ENCODE results near the gene UQCRC1. TPM values are rescaled to one million over a fixed set of nuclear protein-coding genes. Genes with fewer than 3 reads are reported as not detected.
A peak's percentile ranks its signal among the peaks of the same experiment; 100 is the strongest.

UQCRC1 gene
- total and polyA plus RNA-seq, 3 experiments from 2014 or later: 172 to 245 (median 244) TPM

- H3K4me1 ChIP-seq (ENCODE audit: insufficient read depth, low read length): no peaks in the 10 kb centered on the region
- CTCF ChIA-PET: interaction anchor here (0.7 to 1.2 kb wide), 2 partner anchors 38 to 43 kb away, joined by 3 read pairs; no protein-coding TSS in a partner anchor
- no peaks in the 10 kb centered on the region for H3K9me3 Mint-ChIP-seq
These were observed 7.8 kb downstream of the UQCRC1 start for GRCh38 chr3:48601622-48601994.

GRCh38 chr3:48600711-48601621, 8.5 kb downstream of the UQCRC1 start:
- ChIA-PET POLR2A (no interaction called here), CTCF (interaction anchor here (1.2 kb wide), 1 partner anchor 43 kb away, joined by 3 read pairs; no protein-coding TSS in a partner anchor)
- no peak for DNase-seq
- peaks cover 0 to 3% of the 10 kb centered on the region in 2 donors for H3K27me3 Mint-ChIP-seq
- no peak overlapping the region for H3K4me3 Mint-ChIP-seq
- H3K9me3 Mint-ChIP-seq: no peaks in the 10 kb centered on the region
- Histone ChIP-seq H3K9me3 (ENCODE audit: low read length) (no peaks in the 10 kb centered on the region), H3K36me3 (ENCODE audit: insufficient read depth, low read length) (peaks cover 56% of the 10 kb centered on the region), H3K4me1 (ENCODE audit: insufficient read depth, low read length) (no peaks in the 10 kb centered on the region), H3K4me3 (ENCODE audit: low read length) (no peak overlapping the region), H3K27ac (ENCODE audit: low read depth, low read length) (no peak overlapping the region), H3K27me3 (ENCODE audit: insufficient read depth, low read length, poor library complexity, severe bottlenecking) (no peaks in the 10 kb centered on the region)
- peak overlapping the region in 1 of 8 donors; percentile 36 for H3K27ac Mint-ChIP-seq
- H3K4me1 Mint-ChIP-seq: peaks cover 0 to under 1% (median 0%) of the 10 kb centered on the region in 3 donors
- peaks cover 0 to 89% (median 13%) of the 10 kb centered on the region in 3 donors for H3K36me3 Mint-ChIP-seq

More at GRCh38 chr3:48601622-48601994, 7.8 kb downstream of the UQCRC1 start:
- H3K36me3 Mint-ChIP-seq: peaks cover 0 to 92% (median 13%) of the 10 kb centered on the region in 3 donors
- peaks cover 56% of the 10 kb centered on the region for H3K36me3 ChIP-seq (ENCODE audit: insufficient read depth, low read length)
- no peaks in the 10 kb centered on the region for H3K9me3 ChIP-seq (ENCODE audit: low read length)
- H3K4me3 Mint-ChIP-seq: no peak overlapping the region
- no peaks in the 10 kb centered on the region for H3K27me3 ChIP-seq (ENCODE audit: insufficient read depth, low read length, poor library complexity, severe bottlenecking)
- H3K27me3 Mint-ChIP-seq: no peaks in the 10 kb centered on the region
- peaks cover 0 to 2% (median 2%) of the 10 kb centered on the region in 3 donors for H3K4me1 Mint-ChIP-seq
- no peak overlapping the region for H3K27ac ChIP-seq (ENCODE audit: low read depth, low read length)
- POLR2A ChIA-PET: no interaction called here
- H3K4me3 ChIP-seq (ENCODE audit: low read length): no peak overlapping the region
- H3K27ac Mint-ChIP-seq: no peak overlapping the region
- no peak for DNase-seq

GRCh38 chr3:48599509-48600285, 9.7 kb downstream of the UQCRC1 start:
- ChIA-PET POLR2A (no interaction called here), CTCF (interaction anchor here (1.7 kb wide), 1 partner anchor 10 kb away, joined by 4 read pairs; the partner anchor contains the start of gene UQCRC1)
- Histone ChIP-seq H3K36me3 (ENCODE audit: insufficient read depth, low read length) (peaks cover 45% of the 10 kb centered on the region), H3K4me3 (ENCODE audit: low read length) (no peak overlapping the region), H3K27ac (ENCODE audit: low read depth, low read length) (no peak overlapping the region), H3K9me3 (ENCODE audit: low read length) (no peaks in the 10 kb centered on the region), H3K27me3 (ENCODE audit: insufficient read depth, low read length, poor library complexity, severe bottlenecking) (no peaks in the 10 kb centered on the region), H3K4me1 (ENCODE audit: insufficient read depth, low read length) (no peaks in the 10 kb centered on the region)
- Mint-ChIP-seq H3K4me3 (no peak overlapping the region), H3K36me3 (peaks cover 0 to 76% (median 13%) of the 10 kb centered on the region in 3 donors), H3K27me3 (peaks cover 0 to 10% of the 10 kb centered on the region in 2 donors), H3K9me3 (no peaks in the 10 kb centered on the region), H3K27ac (peak overlapping the region in 2 of 8 donors; percentile 82 to 87), H3K4me1 (peaks cover 0 to 5% (median 0%) of the 10 kb centered on the region in 3 donors)
- DNase-seq: no peak

- no peaks in the 10 kb centered on the region for H3K27me3 ChIP-seq (ENCODE audit: insufficient read depth, low read length, poor library complexity, severe bottlenecking)
- DNase-seq: no peak
- H3K36me3 ChIP-seq (ENCODE audit: insufficient read depth, low read length): peaks cover 39% of the 10 kb centered on the region
- no peaks in the 10 kb centered on the region for H3K9me3 ChIP-seq (ENCODE audit: low read length)
- H3K36me3 Mint-ChIP-seq: peaks cover 0 to 70% (median 13%) of the 10 kb centered on the region in 3 donors
- peaks cover 0 to 11% (median 2%) of the 10 kb centered on the region in 3 donors for H3K4me1 Mint-ChIP-seq
- ChIA-PET POLR2A (no interaction called here), CTCF (interaction anchor here (1.7 kb wide), 1 partner anchor 10 kb away, joined by 4 read pairs; the partner anchor contains the start of gene UQCRC1)
- H3K4me1 ChIP-seq (ENCODE audit: insufficient read depth, low read length): no peaks in the 10 kb centered on the region
- peaks cover 3 to 16% of the 10 kb centered on the region in 2 donors for H3K27me3 Mint-ChIP-seq
- no peaks in the 10 kb centered on the region for H3K9me3 Mint-ChIP-seq
- H3K27ac ChIP-seq (ENCODE audit: low read depth, low read length): no peak overlapping the region
- H3K4me3 ChIP-seq (ENCODE audit: low read length): no peak overlapping the region
- H3K4me3 Mint-ChIP-seq: no peak overlapping the region
- peak overlapping the region in 1 of 8 donors; percentile 82 for H3K27ac Mint-ChIP-seq
These were observed 10.4 kb downstream of the UQCRC1 start for GRCh38 chr3:48599077-48599501.

- CTCF ChIA-PET: interaction anchor here (0.5 to 1.7 kb wide), 2 partner anchors 11 to 92 kb away, joined by 3 to 4 read pairs; partner anchors contain the start of gene UQCRC1
- POLR2A ChIA-PET: no interaction called here
- Mint-ChIP-seq H3K27ac (peak overlapping the region in 1 of 8 donors; percentile 54), H3K4me3 (no peak overlapping the region), H3K27me3 (peaks cover 4 to 16% of the 10 kb centered on the region in 2 donors), H3K36me3 (peaks cover 0 to 64% (median 13%) of the 10 kb centered on the region in 3 donors), H3K9me3 (no peaks in the 10 kb centered on the region), H3K4me1 (peaks cover 0 to 11% (median 2%) of the 10 kb centered on the region in 3 donors)
- Histone ChIP-seq H3K36me3 (ENCODE audit: insufficient read depth, low read length) (peaks cover 33% of the 10 kb centered on the region), H3K4me3 (ENCODE audit: low read length) (no peak overlapping the region), H3K27me3 (ENCODE audit: insufficient read depth, low read length, poor library complexity, severe bottlenecking) (no peaks in the 10 kb centered on the region), H3K9me3 (ENCODE audit: low read length) (no peaks in the 10 kb centered on the region), H3K4me1 (ENCODE audit: insufficient read depth, low read length) (no peaks in the 10 kb centered on the region), H3K27ac (ENCODE audit: low read depth, low read length) (no peak overlapping the region)
- DNase-seq: no peak
These were observed 10.9 kb downstream of the UQCRC1 start for GRCh38 chr3:48598323-48599076.

GRCh38 chr3:48597408-48597800, 12.0 kb downstream of the UQCRC1 start:
- Mint-ChIP-seq H3K4me1 (peaks cover 0 to 11% (median 2%) of the 10 kb centered on the region in 3 donors), H3K4me3 (peak overlapping the region in 1 of 7 donors; percentile 29), H3K9me3 (no peaks in the 10 kb centered on the region), H3K27me3 (peaks cover 10 to 25% of the 10 kb centered on the region in 2 donors), H3K36me3 (peaks cover 0 to 54% (median 10%) of the 10 kb centered on the region in 3 donors), H3K27ac (peak overlapping the region in 3 of 8 donors; percentile 28 to 75 (median 51))
- DNase-seq: no peak
- ChIA-PET POLR2A (no interaction called here), CTCF (interaction anchor here (1.4 kb wide), 1 partner anchor 39 kb away, joined by 5 read pairs; no protein-coding TSS in a partner anchor)
- no peak overlapping the region for H3K27ac ChIP-seq (ENCODE audit: low read depth, low read length)
- peaks cover 26% of the 10 kb centered on the region for H3K36me3 ChIP-seq (ENCODE audit: insufficient read depth, low read length)
- H3K4me1 ChIP-seq (ENCODE audit: insufficient read depth, low read length): no peaks in the 10 kb centered on the region
- H3K9me3 ChIP-seq (ENCODE audit: low read length): no peaks in the 10 kb centered on the region
- H3K27me3 ChIP-seq (ENCODE audit: insufficient read depth, low read length, poor library complexity, severe bottlenecking): no peaks in the 10 kb centered on the region
- no peak overlapping the region for H3K4me3 ChIP-seq (ENCODE audit: low read length)

- peaks cover 0 to 50% (median 8%) of the 10 kb centered on the region in 3 donors for H3K36me3 Mint-ChIP-seq
- ChIA-PET CTCF (interaction anchor here (1.4 kb wide), 1 partner anchor 39 kb away, joined by 5 read pairs; no protein-coding TSS in a partner anchor), POLR2A (no interaction called here)
- H3K27me3 Mint-ChIP-seq: peaks cover 10 to 29% of the 10 kb centered on the region in 2 donors
- no peaks in the 10 kb centered on the region for H3K27me3 ChIP-seq (ENCODE audit: insufficient read depth, low read length, poor library complexity, severe bottlenecking)
- peaks cover 26% of the 10 kb centered on the region for H3K36me3 ChIP-seq (ENCODE audit: insufficient read depth, low read length)
- no peaks in the 10 kb centered on the region for H3K4me1 ChIP-seq (ENCODE audit: insufficient read depth, low read length)
- DNase-seq: no peak
- H3K4me1 Mint-ChIP-seq: peaks cover 0 to 11% (median 2%) of the 10 kb centered on the region in 3 donors
- peak overlapping the region in 3 of 8 donors; percentile 28 to 75 (median 51) for H3K27ac Mint-ChIP-seq
- no peaks in the 10 kb centered on the region for H3K9me3 ChIP-seq (ENCODE audit: low read length)
- H3K27ac ChIP-seq (ENCODE audit: low read depth, low read length): no peak overlapping the region
- H3K4me3 Mint-ChIP-seq: no peak overlapping the region
- no peak overlapping the region for H3K4me3 ChIP-seq (ENCODE audit: low read length)
- H3K9me3 Mint-ChIP-seq: no peaks in the 10 kb centered on the region
These were observed 12.6 kb downstream of the UQCRC1 start for GRCh38 chr3:48596676-48597407.

All from CD8-positive, alpha-beta memory T cell (primary cell).